ENCODE results near the gene TMOD2. TPM values are rescaled to one million over a fixed set of nuclear protein-coding genes. Genes with fewer than 3 reads are reported as not detected.

TMOD2 gene
- total and polyA plus RNA-seq, 2 donors (not counting 1 experiment from before 2014, with no cell fraction given): 7.0 to 11.2 TPM

- TF ChIP-seq EZH2 (IDR thresholded peaks at IDR 0.05; ENCODE audit: low read length, missing control alignments): no peak
- TF ChIP-seq CTCF (conservative IDR thresholded peaks at IDR 0.05 in 1 of 2, IDR thresholded peaks at IDR 0.05 in 1 of 2; ENCODE audit: low read depth in 1 of 2, low read length in 2 of 2): no peak
- Histone ChIP-seq H3K4me3 (replicated peaks in 1 of 4; ENCODE audit: control extremely low read depth in 1 of 4, insufficient read depth in 1 of 4, low read depth in 3 of 4, low read length in 4 of 4) (no peak overlapping the region), H3K9ac (ENCODE audit: insufficient read depth, low read length) (no peak overlapping the region), H2AFZ (ENCODE audit: low read length) (no peak overlapping the region), H3K36me3 (ENCODE audit: control insufficient read depth, insufficient read depth, low read length) (no peaks in the 10 kb centered on the region), H3K4me2 (ENCODE audit: extremely low read depth, insufficient read depth, low read length) (no peak overlapping the region), H3K27me3 (ENCODE audit: control insufficient read depth, insufficient read depth, low read length) (no peaks in the 10 kb centered on the region), H3K4me1 (ENCODE audit: control insufficient read depth, extremely low read depth, insufficient read depth, low read length) (no peaks in the 10 kb centered on the region), H3K9me3 (ENCODE audit: control insufficient read depth, insufficient read depth, low read depth, low read length) (no peaks in the 10 kb centered on the region), H4K20me1 (ENCODE audit: control insufficient read depth, extremely low read depth, insufficient read depth, low read length) (no peaks in the 10 kb centered on the region), H3K79me2 (ENCODE audit: control insufficient read depth, insufficient read depth, low read length) (no peaks in the 10 kb centered on the region), H3K27ac (ENCODE audit: insufficient read depth, low read length) (no peak overlapping the region)
- DNase-seq (ENCODE audit: low read depth in 2 of 2): no peak
Measured at GRCh38 chr15:51714162-51714561, 37.2 kb upstream of the TMOD2 start.

- no peaks in the 10 kb centered on the region for H3K27me3 ChIP-seq (ENCODE audit: control insufficient read depth, insufficient read depth, low read length)
- H3K36me3 ChIP-seq (ENCODE audit: control insufficient read depth, insufficient read depth, low read length): no peaks in the 10 kb centered on the region
- H3K4me3 ChIP-seq (replicated peaks in 1 of 4; ENCODE audit: control extremely low read depth in 1 of 4, insufficient read depth in 1 of 4, low read depth in 3 of 4, low read length in 4 of 4): no peak overlapping the region
- H3K4me2 ChIP-seq (ENCODE audit: extremely low read depth, insufficient read depth, low read length): no peak overlapping the region
- no peaks in the 10 kb centered on the region for H3K9me3 ChIP-seq (ENCODE audit: control insufficient read depth, insufficient read depth, low read depth, low read length)
- H3K27ac ChIP-seq (ENCODE audit: insufficient read depth, low read length): no peak overlapping the region
- no peak for TF ChIP-seq EZH2 (IDR thresholded peaks at IDR 0.05; ENCODE audit: low read length, missing control alignments)
- no peak for TF ChIP-seq CTCF (conservative IDR thresholded peaks at IDR 0.05 in 1 of 2, IDR thresholded peaks at IDR 0.05 in 1 of 2; ENCODE audit: low read depth in 1 of 2, low read length in 2 of 2)
- H3K9ac ChIP-seq (ENCODE audit: insufficient read depth, low read length): no peak overlapping the region
- H2AFZ ChIP-seq (ENCODE audit: low read length): no peak overlapping the region
- no peaks in the 10 kb centered on the region for H3K79me2 ChIP-seq (ENCODE audit: control insufficient read depth, insufficient read depth, low read length)
- DNase-seq (ENCODE audit: low read depth in 2 of 2): no peak
- H4K20me1 ChIP-seq (ENCODE audit: control insufficient read depth, extremely low read depth, insufficient read depth, low read length): no peaks in the 10 kb centered on the region
- H3K4me1 ChIP-seq (ENCODE audit: control insufficient read depth, extremely low read depth, insufficient read depth, low read length): no peaks in the 10 kb centered on the region
Measured at GRCh38 chr15:51714911-51715310, 36.5 kb upstream of the TMOD2 start.

- H3K27me3 ChIP-seq (ENCODE audit: control insufficient read depth, insufficient read depth, low read length): no peaks in the 10 kb centered on the region
- DNase-seq (ENCODE audit: low read depth in 2 of 2): no peak
- no peak for TF ChIP-seq CTCF (conservative IDR thresholded peaks at IDR 0.05 in 1 of 2, IDR thresholded peaks at IDR 0.05 in 1 of 2; ENCODE audit: low read depth in 1 of 2, low read length in 2 of 2)
- TF ChIP-seq EZH2 (IDR thresholded peaks at IDR 0.05; ENCODE audit: low read length, missing control alignments): no peak
- H3K27ac ChIP-seq (ENCODE audit: insufficient read depth, low read length): no peak overlapping the region
- no peaks in the 10 kb centered on the region for H4K20me1 ChIP-seq (ENCODE audit: control insufficient read depth, extremely low read depth, insufficient read depth, low read length)
- H3K4me3 ChIP-seq (replicated peaks in 1 of 4; ENCODE audit: control extremely low read depth in 1 of 4, insufficient read depth in 1 of 4, low read depth in 3 of 4, low read length in 4 of 4): no peak overlapping the region
- no peaks in the 10 kb centered on the region for H3K4me1 ChIP-seq (ENCODE audit: control insufficient read depth, extremely low read depth, insufficient read depth, low read length)
- H3K4me2 ChIP-seq (ENCODE audit: extremely low read depth, insufficient read depth, low read length): no peak overlapping the region
- no peaks in the 10 kb centered on the region for H3K79me2 ChIP-seq (ENCODE audit: control insufficient read depth, insufficient read depth, low read length)
- H3K9ac ChIP-seq (ENCODE audit: insufficient read depth, low read length): no peak overlapping the region
- no peak overlapping the region for H2AFZ ChIP-seq (ENCODE audit: low read length)
- H3K9me3 ChIP-seq (ENCODE audit: control insufficient read depth, insufficient read depth, low read depth, low read length): no peaks in the 10 kb centered on the region
- H3K36me3 ChIP-seq (ENCODE audit: control insufficient read depth, insufficient read depth, low read length): no peaks in the 10 kb centered on the region
Measured at GRCh38 chr15:51718219-51718618, 33.2 kb upstream of the TMOD2 start.

Data from fibroblast of lung (primary cell).